KMS-11 (cell line): ENCODE results near the gene SLC35B4.

Source experiments
- H2AFZ ChIP-seq: fragments of 200-600 bp; sonication (generic); 2 replicates; pipeline ENCODE4 v1.6.1; 2016; ENCODE audit warnings: antibody characterized with exemption, mixed run types, low read depth
- H3K27ac ChIP-seq: fragments of 200-600 bp; sonication (generic); 2 replicates; pipeline ENCODE4 v1.6.1; 2016; ENCODE audit warnings: mild to moderate bottlenecking, mixed run types
- H3K27me3 ChIP-seq: fragments of 200-600 bp; sonication (generic); 2 replicates; pipeline ENCODE4 v1.6.1; 2017; ENCODE audit warnings: mild to moderate bottlenecking, low read depth, mixed run types, moderate library complexity; ENCODE audit not compliant: insufficient read depth
- H3K36me3 ChIP-seq: fragments of 200-600 bp; sonication (generic); 2 replicates; pipeline ENCODE4 v1.6.1; 2017; ENCODE audit warnings: mild to moderate bottlenecking, mixed run types; ENCODE audit not compliant: insufficient read depth
- H3K4me1 ChIP-seq: fragments of 200-600 bp; sonication (generic); 2 replicates; pipeline ENCODE4 v1.6.1; 2016; ENCODE audit warnings: mild to moderate bottlenecking, low read depth, mixed run types; ENCODE audit not compliant: poor library complexity, severe bottlenecking
- H3K4me2 ChIP-seq: fragments of 200-600 bp; sonication (generic); 2 replicates; pipeline ENCODE4 v1.7.0; 2016; ENCODE audit warnings: mild to moderate bottlenecking, mixed run types
- H3K4me3 ChIP-seq: fragments of 200-600 bp; sonication (generic); IDR thresholded peaks from 2 replicates; pipeline ENCODE4 v1.6.1; 2017; ENCODE audit warnings: low read depth, low read length, mixed read lengths; ENCODE audit not compliant: insufficient read depth
- H3K79me2 ChIP-seq: fragments of 200-600 bp; sonication (generic); 2 replicates; pipeline ENCODE4 v1.6.1; 2016; ENCODE audit warnings: low read depth, mixed run types; ENCODE audit not compliant: insufficient read depth
- H3K9ac ChIP-seq: fragments of 200-600 bp; sonication (generic); 2 replicates; pipeline ENCODE4 v1.6.1; 2016; ENCODE audit warnings: mild to moderate bottlenecking, mixed run types
- H4K20me1 ChIP-seq: fragments of 200-600 bp; sonication (generic); 2 replicates; pipeline ENCODE4 v1.6.1; 2016; ENCODE audit warnings: mild to moderate bottlenecking, mixed run types; ENCODE audit not compliant: insufficient read depth
- CTCF ChIP-seq: fragments of 200-600 bp; sonication (generic); conservative IDR thresholded peaks from 2 replicates; pipeline ENCODE4 v1.6.1; 2017; ENCODE audit warnings: low read depth, mild to moderate bottlenecking, antibody characterized with exemption, low read length, moderate library complexity, mixed read lengths

SLC35B4 gene

GRCh38 chr7:134330974-134331373 lies 14.2 kb upstream of the SLC35B4 start:
- Histone ChIP-seq H2AFZ (no peak overlapping the region), H3K4me1 (peaks cover 7% of the 10 kb centered on the region), H3K27ac (no peak overlapping the region), H3K27me3 (no peaks in the 10 kb centered on the region), H3K4me3 (no peak overlapping the region), H3K9ac (no peak overlapping the region), H3K36me3 (no peaks in the 10 kb centered on the region), H3K4me2 (no peak overlapping the region), H4K20me1 (no peaks in the 10 kb centered on the region), H3K79me2 (no peaks in the 10 kb centered on the region)
- TF ChIP-seq CTCF, result no peak

- H3K79me2 ChIP-seq, result no peaks in the 10 kb centered on the region
- no peak overlapping the region for H3K9ac ChIP-seq
- H3K27ac ChIP-seq, result no peak overlapping the region
- no peak overlapping the region for H3K4me2 ChIP-seq
- peaks cover 7% of the 10 kb centered on the region for H3K4me1 ChIP-seq
- H3K27me3 ChIP-seq, result no peaks in the 10 kb centered on the region
- H2AFZ ChIP-seq, result no peak overlapping the region
- H3K4me3 ChIP-seq, result no peak overlapping the region
- no peaks in the 10 kb centered on the region for H4K20me1 ChIP-seq
- H3K36me3 ChIP-seq, result no peaks in the 10 kb centered on the region
- no peak for TF ChIP-seq CTCF
These were observed 13.1 kb upstream of the SLC35B4 start for GRCh38 chr7:134329614-134330346.

- Histone ChIP-seq H3K79me2 (no peaks in the 10 kb centered on the region), H3K27ac (no peak overlapping the region), H2AFZ (no peak overlapping the region)
These were observed 12.2 kb upstream of the SLC35B4 start for GRCh38 chr7:134328900-134329299.

GRCh38 chr7:134327896-134328295 lies 11.2 kb upstream of the SLC35B4 start:
- H3K79me2 ChIP-seq, result no peaks in the 10 kb centered on the region
- H3K4me3 ChIP-seq, result no peak overlapping the region
- H4K20me1 ChIP-seq, result no peaks in the 10 kb centered on the region
- no peak overlapping the region for H3K27ac ChIP-seq
- no peaks in the 10 kb centered on the region for H3K27me3 ChIP-seq
- H2AFZ ChIP-seq, result no peak overlapping the region
- TF ChIP-seq CTCF, result peak; percentile 82
- peaks cover 7% of the 10 kb centered on the region for H3K4me1 ChIP-seq
- no peak overlapping the region for H3K9ac ChIP-seq
- H3K4me2 ChIP-seq, result no peak overlapping the region
- H3K36me3 ChIP-seq, result no peaks in the 10 kb centered on the region

More at GRCh38 chr7:134328900-134329299, 12.2 kb upstream of the SLC35B4 start:
- H3K4me3 ChIP-seq, result no peak overlapping the region
- no peaks in the 10 kb centered on the region for H3K27me3 ChIP-seq
- H3K4me1 ChIP-seq, result peaks cover 7% of the 10 kb centered on the region
- no peaks in the 10 kb centered on the region for H4K20me1 ChIP-seq
- H3K9ac ChIP-seq, result no peak overlapping the region
- no peaks in the 10 kb centered on the region for H3K36me3 ChIP-seq
- TF ChIP-seq CTCF, result no peak
- H3K4me2 ChIP-seq, result no peak overlapping the region
